GM23338 (cell line): ENCODE measurements around the gene MICB.
"Not testable (repeated sequence)": the region's sequence is repeated elsewhere in the genome, so short reads cannot be mapped to it uniquely, and the experiment has no call there.

Source experiments
- CTCF ChIP-seq, 2 experiments: fragments of 200-600 bp in 1 of 2; sonication (generic) in 1 of 2; conservative IDR thresholded peaks; 2 replicates each; pipeline versions ENCODE4 v1.5.1 to v1.6.1; 2016 to 2017; ENCODE audit warnings: antibody characterized with exemption in 2 of 2, low read depth in 2 of 2, mild to moderate bottlenecking in 2 of 2, moderate library complexity in 1 of 2
- EZH2 ChIP-seq: fragments of 200-600 bp; sonication (generic); IDR thresholded peaks from one replicate; pipeline ENCODE4 v1.8.0; 2017; ENCODE audit warnings: antibody characterized with exemption, mild to moderate bottlenecking, low read depth; ENCODE audit not compliant: unreplicated experiment
- POLR2AphosphoS5 ChIP-seq: IDR thresholded peaks from 2 replicates; pipeline ENCODE4 v1.6.1; 2016; ENCODE audit warnings: antibody characterized with exemption, low read depth

DNA sequence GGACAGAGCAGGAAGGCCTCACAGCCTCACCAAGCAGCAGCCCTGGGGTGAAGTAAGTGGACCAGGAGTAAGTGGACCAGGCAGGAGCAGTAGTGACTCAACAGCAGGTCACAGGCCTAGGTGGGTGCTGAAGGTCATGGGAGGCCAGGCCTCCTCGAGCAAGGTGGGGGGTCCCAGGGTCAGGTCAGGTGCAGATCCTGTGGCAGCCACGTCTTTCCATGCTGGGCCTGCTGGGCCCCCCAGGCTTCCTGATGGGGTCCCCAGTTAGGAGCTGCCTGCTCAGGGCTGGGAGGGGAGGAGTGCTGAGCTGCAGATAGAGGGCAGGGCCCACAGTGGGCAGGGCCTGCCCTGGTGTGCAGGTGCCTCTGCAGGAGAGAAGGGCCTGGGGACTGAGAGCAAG is 11.1 kb downstream of the MICB start:
- not testable (repeated sequence) for TF ChIP-seq POLR2AphosphoS5; EZH2; CTCF (conservative IDR thresholded peaks at IDR 0.05; ENCODE audit: low read depth in 2 of 2)
